ENCODE measurements around the gene WFDC9.
"Not testable (repeated sequence)": the region's sequence is repeated elsewhere in the genome, so short reads cannot be mapped to it uniquely, and the experiment has no call there.

Gene WFDC9

DNA sequence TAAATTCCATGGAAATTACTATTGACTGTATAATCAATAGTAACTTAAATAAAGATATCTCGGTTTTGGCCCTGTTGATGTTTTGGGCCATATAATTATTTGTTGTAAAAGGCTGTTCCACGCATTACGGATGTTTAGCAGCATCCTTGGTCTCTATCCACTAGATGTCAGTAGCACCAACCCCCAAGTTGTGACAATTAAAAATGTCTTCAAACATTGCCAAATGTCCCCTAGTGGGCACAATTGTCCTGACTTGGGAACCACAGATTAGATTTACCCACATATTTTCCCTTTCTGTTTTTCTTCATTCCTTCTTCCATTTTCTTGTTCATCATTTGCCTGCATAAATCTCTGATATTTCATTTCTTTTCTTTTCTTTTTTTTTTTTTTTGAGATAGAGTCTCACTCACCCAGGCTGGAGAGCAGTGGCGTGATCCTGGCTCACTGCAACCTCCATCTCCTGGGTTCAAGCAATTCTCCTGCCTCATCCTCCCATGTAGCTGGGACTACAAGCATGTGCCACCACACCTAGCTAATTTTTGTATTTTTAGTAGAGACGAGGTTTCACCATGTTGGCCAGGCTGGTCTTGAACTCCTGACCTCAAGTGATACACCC, 38.4 kb downstream of the WFDC9 start:
- peak; percentile 19 for DNase-seq (ENCODE audit: low read depth)

DNA sequence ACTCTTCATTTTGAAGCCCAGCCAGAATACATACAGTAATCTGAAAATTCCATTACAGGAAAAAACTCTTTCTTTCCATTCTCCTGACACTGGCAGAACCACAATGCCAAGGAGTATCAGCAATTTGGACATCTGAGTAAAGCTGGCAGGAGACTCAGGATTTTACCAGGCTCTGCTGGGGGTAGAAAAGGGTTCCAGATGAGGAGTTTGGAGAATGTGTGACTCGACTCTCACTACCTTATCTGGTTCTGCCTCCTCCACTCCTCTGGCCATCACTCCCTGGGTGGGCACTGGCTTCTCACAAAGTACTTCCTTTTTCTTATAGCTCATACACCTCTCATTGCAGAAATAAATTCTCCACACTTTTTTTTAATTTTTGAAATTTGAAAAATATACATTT, 41.4 kb downstream of the WFDC9 start:
- no peak for DNase-seq (ENCODE audit: low read depth)

DNA sequence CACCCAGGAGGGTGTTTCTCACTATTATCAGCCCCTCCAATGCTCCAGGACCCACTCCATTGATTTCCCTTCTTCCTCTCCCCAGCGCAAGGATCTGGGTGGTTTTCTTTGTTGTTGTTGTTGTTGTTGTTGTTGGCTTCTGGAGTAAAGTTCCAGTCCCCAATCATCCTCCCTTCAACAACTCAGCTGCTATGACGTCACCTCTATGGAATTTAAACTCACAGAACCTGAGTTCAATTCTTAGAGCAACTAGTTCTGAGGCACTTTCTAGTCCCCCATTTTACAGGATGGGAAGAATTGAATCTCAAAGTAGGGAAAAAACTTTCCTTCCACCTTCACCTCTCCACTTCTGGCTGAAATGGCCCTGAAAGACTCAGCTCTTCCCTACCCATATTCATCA, 42.3 kb downstream of the WFDC9 start:
- no peak for DNase-seq (ENCODE audit: low read depth)

DNA sequence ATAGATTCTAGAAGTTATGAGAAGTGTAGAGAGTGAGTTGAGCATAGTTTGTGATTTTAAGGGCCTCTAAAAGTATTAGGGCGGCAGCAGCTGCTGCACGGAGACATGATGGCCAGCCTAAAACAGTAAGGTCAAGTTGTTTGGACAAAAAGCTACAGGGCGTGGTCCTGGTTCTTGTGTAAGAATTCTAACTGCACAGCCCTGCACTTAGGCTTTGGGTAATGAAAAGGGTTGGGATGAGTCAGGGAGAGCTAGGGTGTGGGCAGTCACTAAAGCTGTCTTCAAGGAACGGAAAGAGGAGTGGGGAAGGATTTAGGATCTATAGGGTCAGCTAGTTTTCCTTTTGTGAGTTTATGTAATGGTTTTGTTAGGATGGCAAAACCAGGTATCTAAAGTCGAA, 45.1 kb downstream of the WFDC9 start:
- not testable (repeated sequence) for DNase-seq (ENCODE audit: low read depth)

DNA sequence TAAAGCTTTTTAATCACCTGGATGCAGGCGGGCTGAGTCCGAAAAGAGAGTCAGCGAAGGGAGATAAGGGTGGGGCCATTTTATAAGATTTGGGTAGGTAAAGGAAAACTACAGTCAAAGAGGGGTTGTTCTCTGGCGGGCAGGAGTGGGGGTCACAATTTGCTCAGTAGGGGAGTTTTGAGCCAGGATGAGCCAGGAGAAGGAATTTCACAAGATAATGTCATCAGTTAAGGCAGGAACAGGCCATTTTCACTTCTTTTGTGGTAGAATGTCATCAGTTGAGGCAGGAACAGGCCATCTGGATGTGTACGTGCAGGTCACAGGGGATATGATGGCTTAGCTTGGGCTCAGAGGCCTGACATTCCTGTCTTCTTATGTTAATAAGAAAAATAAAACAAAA, 46.8 kb downstream of the WFDC9 start:
- not testable (repeated sequence) for DNase-seq (ENCODE audit: low read depth)

DNA sequence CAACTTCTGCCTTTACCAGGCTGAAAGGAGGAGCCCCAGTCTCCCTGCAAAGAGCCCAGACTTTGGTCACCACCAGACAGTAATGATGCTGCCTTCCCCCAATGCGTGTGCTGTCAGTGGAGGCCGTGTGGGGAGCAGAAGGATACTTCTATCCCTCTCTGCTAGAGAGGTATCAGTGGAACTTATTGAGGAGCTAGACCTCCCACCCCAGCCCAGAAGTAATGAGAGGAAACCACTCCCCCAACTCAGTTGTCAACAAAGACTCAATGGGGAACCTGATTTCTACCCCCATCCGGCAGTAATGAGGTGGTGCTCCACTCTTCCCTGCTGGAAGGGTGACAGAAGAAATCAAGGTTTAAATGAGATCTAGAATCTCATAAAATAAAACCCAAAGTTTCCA, 47.6 kb downstream of the WFDC9 start:
- no peak for DNase-seq (ENCODE audit: low read depth)

DNA sequence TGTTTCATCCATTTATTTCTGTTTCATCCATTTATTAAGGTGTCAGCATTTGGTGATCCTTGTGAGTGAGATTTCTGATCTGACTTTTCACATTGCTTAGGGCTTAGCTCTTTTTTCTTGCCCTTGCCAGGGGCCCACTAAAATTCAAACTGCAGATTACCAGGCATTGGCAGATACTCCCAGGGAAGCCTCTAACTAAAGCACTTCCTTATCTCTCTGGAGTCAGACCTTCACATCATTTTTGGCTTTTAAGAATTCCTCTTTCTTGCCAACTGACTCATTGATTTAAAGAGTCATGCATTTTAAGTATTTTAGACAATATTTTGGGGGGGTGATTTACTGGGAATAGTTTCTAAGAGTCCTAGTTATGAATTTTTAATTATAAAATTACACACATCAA, 49.4 kb downstream of the WFDC9 start:
- DNase-seq (ENCODE audit: low read depth): no peak

DNA sequence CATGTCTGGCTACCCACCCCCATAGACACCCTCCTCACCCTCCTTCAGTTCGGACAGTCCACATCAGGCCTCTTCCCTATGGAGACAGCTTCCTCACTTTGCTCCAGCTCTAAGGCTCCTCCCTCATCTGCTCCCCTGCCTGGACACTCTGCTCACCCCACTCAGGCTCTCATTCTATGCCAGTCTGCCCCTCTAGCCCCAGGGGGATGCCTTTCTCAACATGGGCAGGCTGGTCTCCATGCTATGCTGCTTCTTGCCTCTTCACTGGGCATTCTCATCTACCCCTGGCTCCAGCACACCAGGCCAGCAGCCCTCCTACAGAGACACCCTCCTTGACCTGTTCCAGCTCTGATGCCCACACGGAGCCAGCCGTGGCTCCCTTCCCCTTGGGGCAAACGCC, 51.9 kb downstream of the WFDC9 start, which contains the start of gene WFDC8:
Gene WFDC8, minus strand, starts transcription at position 101 of the 400 bp plus-strand sequence. Its CDS starts 37 bp downstream, at position 64.
- DNase-seq (ENCODE audit: low read depth): no peak

DNA sequence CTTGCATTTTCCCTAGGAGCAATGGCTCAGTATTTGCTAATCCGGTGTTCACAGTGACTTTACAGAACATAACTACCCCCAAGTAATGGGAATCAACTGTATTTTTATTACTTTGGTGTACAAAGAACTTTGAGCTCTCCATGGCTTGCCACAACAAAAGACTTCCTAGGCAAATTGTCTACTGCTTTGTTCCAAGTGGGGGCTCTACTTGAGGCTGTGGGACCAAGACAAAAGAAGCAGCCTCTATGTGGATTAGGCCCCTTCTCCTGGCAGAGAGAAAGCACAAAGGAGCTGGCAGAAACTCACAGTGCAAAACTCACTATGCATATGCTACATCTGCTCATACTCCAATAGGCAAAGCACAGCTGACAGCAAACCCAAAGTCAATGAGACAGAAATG, 52.9 kb downstream of the WFDC9 start:
- no peak for DNase-seq (ENCODE audit: low read depth)

DNA sequence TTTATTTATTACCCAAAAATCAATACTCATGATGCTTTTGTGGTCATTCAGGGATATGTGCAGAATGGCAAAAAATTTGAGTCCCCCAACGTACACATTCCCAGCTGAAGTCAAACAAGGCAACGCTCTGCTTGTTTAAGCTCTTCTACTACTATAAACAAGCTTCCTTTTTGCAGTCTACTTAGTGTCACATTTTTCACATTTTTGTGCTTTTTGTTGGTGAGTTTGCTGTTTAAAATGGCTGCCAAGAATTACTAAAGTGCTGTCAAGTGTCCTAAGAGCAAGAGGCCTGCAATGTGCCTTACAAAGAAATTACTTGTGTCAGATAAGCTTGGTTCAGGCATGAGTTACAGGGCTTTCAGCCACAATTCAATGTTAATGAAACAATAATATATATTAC, 54.1 kb downstream of the WFDC9 start:
- peak; percentile 7 for DNase-seq (ENCODE audit: low read depth)

DNA sequence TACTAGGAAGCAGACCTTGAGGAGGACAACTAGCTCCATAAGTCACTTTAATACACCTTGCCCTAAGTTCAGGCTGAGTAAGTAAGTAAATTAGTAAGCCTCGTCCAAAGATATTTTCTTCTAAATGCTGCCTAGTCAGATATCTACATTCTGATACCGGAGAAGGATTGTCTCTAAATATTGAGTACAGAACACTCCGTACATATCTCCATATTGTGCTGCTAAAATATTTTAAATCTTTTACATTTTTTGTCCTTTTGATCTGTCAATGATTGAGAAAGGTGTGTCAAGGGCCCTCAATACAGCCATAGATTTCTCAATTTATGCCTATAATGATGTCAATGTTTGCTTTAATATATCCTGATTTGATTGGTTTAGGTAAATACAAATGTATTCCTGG, 55.2 kb downstream of the WFDC9 start:
- no peak for DNase-seq (ENCODE audit: low read depth)

DNA sequence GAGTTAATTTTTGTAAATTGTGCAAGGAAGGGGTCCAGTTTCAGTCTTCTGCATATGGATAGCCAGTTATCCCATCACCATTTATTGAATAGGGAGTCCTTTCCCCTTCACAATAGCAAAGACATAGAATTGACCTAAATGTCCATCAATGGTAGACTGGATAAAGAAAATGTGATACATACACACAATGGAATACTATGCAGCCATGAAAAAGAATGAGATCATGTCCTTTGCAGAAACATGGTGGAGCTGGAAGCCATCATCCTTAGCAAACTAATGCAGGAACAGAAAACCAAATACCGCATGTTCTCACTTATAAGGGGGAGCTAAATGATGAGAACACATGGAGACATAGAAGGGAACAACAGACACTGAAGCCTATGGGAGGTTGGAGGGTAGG, 61.4 kb downstream of the WFDC9 start:
- DNase-seq (ENCODE audit: low read depth): not testable (repeated sequence)

DNA sequence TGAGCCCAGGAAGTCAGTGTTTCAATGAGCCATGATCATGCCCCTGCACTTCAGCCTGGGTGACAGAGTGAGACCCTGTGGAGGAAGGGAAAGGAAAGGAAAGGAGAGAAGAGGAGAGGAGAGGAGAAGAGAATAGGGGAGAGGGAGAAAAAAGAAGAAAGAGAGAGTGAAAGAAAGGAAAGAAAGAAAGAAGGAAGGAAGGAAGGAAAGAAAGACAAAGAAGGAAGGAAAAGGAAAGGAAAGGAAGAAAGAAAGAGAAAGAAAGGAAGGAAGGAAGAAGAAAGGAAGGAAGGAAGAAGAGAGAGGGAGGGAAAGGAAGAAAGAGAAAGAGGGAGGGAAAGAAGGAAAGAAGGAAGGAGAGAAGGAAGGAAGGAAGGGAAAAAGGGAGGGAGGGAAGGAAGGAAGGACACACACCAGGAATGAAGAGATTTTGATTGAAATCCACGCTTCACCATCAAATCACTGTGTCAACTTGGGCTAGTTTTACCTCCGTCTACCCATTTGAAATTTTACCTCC, 66.3 kb downstream of the WFDC9 start:
- no peak for DNase-seq (ENCODE audit: low read depth)

All from fibroblast of gingiva (primary cell).